Activated CD4-positive, alpha-beta T cell treated with anti-CD3 and anti-CD28 coated beads, Interleukin-2, amount 50 U/mL, for 24 hours (primary cell): Measurements from ENCODE around the gene DLX5.

ENCODE experiments used
- DNase-seq, 2 donors: peaks; one replicate each; pipeline ENCODE4 v3.0.0-alpha.2; 2020; ENCODE audit warnings: low read depth in 1 of 2, low spot score in 1 of 2

Gene DLX5

GRCh38 chr7:96992192-96993005 lies 32.2 kb downstream of the DLX5 start:
- no peak for DNase-seq

DNA sequence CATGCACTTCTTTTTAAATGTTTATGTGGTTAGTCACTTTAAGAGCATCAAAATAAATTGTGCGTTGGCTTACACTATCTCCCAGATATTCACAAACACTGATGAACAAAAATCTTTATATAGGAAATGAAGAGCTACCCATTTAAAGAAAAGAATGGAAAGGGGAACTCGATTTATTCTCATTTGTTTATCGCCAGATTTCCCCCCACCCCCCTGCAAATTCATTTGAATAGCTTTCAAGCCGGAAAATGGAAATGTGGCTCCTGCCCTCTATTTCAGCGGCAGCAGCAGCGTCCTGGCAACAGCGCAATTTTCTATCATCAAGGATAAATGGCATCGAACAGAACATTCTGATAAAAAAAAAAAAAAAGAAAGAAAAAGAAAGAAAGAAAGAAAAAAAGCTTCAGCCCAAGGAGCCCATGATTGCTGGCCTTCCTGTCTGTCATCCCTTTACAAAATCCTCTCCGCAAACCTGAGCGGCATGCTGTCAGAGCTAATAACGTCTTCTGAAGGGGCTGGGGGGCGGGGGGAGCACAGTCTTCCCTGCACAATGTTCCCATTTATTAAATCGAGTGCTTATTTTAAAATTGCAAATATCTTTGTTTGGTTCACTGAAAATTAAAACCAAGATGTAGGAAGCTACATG lies 33.0 kb downstream of the DLX5 start:
- DNase-seq: no peak

DNA sequence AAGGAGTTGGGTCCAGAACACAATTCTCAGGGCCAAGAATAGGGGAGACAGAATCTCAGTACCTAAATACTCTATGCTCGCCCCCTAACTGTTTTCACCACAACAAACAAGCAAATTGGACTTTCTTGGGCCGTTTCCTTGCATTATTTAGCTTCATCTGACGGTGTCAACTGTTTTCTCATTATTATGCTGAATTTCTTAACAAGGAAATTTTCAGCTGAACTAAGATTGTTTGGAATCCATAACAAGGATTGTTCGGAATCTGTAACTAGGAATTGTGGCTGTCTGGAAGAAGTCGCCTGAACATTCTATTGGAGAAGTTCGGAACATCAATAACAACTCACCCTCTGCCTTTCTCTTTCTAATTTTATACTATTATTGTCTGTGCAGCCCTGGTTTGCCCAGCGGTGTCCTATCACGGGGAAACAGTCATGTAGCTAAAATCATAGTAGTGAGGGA lies 34.7 kb downstream of the DLX5 start:
- DNase-seq: no peak

DNA sequence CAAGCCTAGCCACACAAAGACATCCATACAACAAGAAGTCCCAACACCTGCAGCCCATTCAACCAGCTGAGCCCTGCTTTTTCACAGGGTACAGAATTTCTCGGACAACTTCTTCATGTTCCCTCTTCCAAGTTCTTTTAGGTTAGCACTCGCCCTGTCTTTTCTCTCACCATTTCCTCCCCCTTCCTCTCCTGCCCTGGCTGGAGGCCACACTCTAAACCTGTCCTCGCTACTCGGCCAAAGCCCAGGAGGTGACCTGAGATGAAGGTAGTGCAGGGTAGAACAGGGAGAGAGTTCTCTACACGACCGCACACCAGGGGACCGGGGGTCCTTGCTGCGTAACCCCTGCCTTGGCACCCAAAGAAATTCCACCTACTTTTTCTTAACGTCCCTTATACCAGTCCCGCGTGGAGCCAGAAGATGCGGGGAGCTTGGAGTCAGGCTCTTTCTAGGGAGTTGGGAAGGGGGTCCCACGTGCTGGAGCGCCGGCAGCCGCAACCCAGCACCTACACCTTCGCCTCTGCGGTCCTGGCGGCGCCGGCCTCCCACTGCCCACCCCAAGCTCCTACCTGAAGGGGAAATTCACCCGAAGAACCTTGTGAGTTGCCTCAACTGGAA lies 35.3 kb downstream of the DLX5 start:
- no peak for DNase-seq

GRCh38 chr7:96987719-96988118 lies 36.9 kb downstream of the DLX5 start:
- DNase-seq: no peak

DNA sequence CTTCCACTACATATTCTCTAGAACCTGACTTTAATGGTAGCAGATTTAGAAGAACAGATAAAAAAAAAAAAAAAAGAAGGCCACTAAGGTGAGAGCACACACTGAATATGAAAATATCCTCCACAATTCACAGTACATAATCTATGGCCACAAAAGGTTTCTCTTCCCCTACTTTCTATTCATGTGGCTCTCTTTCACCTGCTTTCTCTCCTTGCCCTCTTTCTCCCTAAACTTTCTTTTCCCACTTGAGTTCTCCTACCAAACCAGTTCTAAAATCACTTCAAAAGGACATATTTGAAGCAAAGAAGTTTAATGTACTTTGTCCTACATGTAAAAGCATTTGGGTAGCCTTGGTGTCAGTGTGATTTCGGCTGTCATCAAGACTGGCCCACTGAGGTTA lies 37.7 kb downstream of the DLX5 start:
- DNase-seq: no peak

GRCh38 chr7:96985992-96986391 lies 38.6 kb downstream of the DLX5 start:
- DNase-seq: no peak

DNA sequence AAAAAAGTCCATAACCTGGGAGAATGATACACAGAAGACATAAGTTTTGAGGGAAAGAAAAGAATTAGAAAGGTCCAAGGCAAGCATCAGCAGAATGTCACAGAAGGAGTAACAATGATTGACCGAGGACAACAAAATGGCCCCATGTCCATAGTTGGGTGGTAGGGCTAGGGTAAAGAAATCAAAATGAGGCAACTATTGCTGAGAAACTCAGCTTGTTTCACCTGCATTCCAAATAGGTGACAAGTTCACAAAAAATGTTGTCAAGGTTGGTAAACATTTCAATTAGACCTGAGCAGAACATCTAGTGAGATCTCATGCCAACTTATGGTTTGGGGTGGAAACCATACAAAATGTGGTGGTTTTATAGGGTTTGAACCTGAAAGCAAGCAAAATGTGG lies 42.0 kb downstream of the DLX5 start:
- DNase-seq: no peak

DNA sequence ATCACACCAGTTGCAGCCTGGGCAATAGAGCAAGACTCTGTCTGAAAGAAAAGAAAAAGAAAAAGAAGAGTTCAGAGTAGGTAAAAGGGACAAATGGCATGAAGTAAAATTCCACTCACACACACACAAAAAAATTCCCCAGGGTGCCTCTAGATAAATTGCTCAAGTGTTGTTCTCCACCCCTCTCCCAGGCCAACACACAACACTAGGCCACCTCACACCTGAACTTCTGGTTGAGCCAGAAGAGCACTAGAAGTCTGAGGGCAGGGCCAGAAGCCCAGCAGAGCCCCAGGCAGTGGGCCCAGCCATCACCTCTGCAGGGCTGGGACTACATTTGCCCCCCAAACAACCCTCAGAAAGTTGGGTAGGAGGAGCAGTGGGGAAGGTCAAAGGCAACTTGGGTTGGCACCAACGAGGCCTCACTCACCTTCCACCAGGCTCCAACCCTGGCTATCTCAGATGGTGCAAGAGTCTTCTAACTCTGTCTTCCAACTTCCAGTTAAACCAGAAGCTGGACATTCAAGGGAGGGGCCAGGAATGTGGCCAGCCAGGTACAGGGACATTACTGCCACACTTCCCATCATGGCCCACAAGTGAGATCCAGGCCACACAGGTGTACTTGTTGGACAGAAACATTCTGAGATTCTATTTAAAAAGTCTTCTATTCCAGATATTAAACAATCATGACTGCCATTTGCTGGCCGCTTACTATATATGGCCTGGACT lies 44.9 kb downstream of the DLX5 start:
- no peak for DNase-seq

GRCh38 chr7:96977445-96977844 lies 47.2 kb downstream of the DLX5 start:
- no peak for DNase-seq

- DNase-seq: no peak
Observed at GRCh38 chr7:96976106-96976505, 48.5 kb downstream of the DLX5 start.

GRCh38 chr7:96973986-96974385 lies 50.6 kb downstream of the DLX5 start:
- DNase-seq: no peak

GRCh38 chr7:96970739-96971138 lies 53.9 kb downstream of the DLX5 start:
- DNase-seq: no peak
